Stimulated activated CD4-positive, alpha-beta T cell treated with anti-CD3 and anti-CD28 coated beads, Interleukin-4, amount 100 ng/mL, for 24 hours (primary cell): ENCODE results near the gene LGI4.
A peak's percentile ranks its signal among the peaks of the same experiment; 100 is the strongest.

ENCODE experiments used
- DNase-seq: peaks from one replicate; pipeline ENCODE4 v3.0.0-alpha.2; 2020

The LGI4 gene

DNA sequence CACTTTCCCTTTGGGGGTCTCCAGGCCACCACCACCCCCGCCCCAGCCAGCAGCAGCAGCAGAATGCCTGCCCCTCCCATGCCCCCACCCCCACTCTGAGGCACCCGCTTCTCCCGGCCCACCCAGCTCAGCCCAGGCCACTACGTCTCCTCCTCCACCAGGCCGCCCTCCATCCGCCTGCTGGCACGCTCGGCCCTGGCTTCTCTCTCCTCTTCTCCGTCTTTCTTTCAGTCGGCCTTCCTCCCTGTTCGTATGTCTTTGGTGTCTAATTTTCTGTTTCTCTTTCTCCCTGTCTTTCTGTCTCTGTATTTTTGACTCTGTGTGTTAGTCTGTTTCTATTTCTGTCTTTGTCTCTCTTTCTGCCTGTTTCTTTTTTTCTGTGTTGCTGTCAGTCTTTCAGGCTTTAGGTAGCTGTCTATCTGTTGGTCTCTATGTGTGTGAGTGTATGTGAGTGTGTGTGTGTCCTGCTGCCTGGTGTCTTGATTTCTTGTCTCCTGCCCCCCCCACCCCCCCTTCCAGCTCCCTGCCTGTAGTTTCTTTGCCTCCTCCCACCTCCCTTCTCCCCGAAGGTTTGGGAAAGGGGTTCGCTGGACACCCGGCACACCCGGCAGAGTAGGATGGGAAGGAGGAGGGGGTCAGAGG is at the start of gene LGI4:
Gene LGI4 (minus strand): TSS at position 459 of the 642 bp plus-strand sequence. CDS start 379 bp downstream, at position 80.
- DNase-seq: no peak

DNA sequence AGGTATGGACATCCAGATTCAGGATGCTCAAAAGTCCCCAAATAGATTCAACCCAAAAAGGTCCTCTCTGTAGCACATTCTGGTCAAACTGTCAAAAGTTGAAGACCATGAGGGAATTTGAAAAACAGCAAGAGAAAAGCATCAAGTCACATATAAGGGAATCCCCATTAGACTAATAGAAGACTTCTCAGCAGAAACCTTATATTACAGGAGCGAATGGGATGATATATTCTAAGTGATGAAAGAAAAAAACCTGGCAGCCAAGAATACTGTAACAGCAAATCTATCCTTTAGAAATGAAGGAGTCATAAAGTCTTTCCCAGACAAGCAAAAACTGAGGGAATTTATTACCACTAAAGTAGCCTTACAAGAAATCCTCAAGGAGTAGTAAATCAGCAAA is 49.4 kb upstream of the LGI4 start:
- no peak for DNase-seq

DNA sequence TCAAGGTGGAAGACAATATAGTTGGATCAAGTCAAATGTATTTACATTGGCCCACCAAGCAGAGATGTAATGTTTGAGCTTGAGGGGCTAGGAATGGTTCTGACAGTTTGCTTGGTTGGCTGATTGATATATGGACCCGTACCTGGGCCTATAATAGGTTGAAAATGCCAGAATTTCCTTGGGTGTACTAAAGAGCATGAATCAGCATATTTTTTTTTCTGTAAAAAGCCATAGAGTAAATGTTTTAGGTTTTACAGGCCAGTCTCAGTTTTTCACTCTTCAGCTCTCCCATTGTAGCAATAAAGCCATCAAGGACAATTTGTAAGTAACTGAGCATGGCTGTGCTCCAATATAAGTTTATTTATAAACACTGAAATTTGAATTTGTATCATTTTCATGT is 46.5 kb upstream of the LGI4 start:
- no peak for DNase-seq

DNA sequence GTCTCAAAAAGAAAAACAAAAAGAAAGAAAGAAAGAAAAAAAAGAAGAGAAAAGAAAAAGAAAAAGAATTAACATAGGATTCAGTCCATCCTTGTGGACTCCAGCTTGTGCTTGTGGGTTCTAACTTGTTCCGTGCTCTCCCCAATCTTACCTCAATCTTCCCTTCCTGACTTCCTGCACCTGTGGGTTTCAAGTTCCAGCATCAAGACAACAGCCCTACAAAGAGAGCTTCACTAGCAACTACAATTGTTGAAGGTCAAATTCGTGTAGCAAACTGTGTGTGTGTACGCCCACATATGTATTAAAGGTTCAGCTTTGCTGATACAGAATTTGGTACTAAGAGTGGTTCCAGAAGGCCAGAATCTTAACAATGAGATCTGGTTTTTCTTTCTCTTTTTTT is 45.0 kb upstream of the LGI4 start:
- DNase-seq: no peak

DNA sequence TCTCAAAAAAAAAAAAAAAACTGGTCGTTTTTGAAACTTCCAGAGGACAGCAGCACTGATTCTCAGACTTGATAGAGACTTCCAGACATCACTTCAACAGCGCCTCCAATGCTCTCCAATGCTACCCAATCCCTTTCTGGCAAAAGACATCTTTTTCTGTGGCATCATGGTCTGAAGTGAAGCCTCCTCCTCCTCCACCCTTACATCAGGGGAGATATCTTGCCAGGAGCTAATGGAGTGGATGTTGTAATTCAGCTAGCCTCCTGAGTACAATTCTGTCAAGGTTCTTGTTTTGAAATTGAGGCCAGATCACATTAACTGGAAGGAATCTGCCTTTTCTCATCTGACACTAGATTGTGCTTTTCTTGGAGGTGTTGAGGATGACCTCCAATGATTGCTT is 43.8 kb upstream of the LGI4 start:
- DNase-seq: no peak

DNA sequence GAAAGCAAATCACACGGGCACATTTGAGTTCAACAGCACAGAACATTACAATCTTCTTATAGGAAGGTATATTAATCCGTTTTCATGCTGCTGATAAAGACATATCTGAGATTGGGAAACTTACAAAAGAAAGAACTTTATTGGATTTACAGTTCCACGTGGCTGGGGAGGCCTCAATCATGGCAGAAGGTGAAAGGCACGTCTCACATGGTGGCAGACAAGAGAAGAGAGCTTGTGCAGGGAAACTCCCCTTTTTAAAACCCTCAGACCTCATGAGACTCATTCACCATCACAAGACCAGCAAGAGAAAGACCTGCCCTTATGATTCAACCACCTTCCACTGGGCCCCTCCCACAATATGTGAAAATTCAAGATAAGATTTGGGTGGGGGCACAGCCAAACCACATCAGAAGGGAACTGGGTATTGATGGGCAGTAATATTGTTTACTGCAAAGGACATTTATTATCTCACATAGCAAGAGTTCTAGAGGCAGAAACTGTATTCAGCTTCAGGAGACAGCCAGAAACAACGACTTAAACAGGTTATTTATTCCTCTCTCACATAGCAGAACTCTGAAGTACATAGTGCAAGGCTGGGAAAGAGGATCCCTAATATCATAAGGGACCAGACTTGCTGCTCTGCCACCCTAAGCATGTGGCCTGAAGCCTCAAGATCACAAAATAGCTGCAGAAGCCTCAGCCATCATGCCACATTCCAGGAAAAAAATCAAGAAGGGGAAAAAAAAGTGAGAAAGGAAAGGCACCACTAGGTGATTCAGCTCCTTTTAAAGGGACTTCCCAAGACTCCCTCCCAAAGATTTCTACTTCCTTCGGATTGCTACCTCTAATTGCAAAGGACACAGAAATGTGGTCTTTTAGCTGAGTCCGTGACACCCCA is 42.8 kb upstream of the LGI4 start:
- no peak for DNase-seq

DNA sequence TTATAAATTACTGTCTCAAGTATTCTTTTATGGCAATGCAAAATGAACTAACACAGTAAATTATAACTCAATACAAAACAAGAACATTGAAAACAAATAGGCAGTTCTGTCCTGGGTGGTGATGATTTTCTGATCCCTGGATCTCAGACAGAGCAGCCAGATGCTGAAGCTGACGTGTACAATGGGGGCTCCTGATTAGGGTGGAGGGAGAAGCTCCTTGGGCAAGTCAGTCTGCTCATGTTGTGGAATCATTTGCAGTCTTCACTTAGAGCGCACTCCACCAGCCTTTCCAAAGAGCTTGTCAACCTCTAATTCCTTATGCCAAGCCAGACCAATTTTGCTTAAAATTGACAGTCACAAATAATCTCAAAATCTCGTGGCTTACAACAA is 41.3 kb upstream of the LGI4 start:
- DNase-seq: no peak

DNA sequence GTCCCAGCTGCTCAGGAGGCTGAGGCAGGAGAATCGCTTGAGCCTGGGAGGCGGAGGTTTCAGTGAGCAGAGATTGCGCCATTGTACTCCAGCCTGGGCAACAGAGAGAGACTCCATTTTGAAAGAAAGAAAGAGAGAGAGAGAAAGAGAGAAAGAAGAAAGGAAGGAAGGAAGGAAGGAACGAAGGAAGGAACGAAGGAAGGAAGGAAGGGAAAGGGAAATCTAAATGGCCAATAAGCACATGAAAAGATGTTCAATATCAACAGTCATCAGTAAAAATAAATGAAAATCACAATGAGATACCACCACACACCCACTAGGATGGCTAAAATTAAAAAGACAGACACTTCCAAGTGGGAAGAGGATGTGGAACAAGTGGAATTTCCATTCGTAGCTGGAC is 39.4 kb upstream of the LGI4 start:
- DNase-seq: no peak

DNA sequence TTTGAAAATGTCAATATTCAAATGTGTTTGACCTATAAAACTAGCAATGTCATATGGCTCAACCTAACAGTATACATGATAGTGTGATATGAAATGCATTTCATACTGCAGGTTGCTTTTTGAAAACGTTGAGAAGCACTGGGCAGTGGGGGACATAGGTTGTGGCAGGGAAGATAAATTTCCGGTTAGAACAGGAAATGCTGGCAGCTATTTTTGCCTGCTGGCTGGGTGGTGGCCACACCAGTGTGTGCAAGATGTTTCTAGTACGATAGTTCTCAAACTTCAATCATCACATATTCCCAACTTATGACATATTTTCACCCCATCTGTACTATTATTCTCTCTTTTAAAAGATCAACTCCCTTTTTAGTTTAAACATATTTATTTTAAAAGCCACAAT is 36.9 kb upstream of the LGI4 start:
- no peak for DNase-seq

DNA sequence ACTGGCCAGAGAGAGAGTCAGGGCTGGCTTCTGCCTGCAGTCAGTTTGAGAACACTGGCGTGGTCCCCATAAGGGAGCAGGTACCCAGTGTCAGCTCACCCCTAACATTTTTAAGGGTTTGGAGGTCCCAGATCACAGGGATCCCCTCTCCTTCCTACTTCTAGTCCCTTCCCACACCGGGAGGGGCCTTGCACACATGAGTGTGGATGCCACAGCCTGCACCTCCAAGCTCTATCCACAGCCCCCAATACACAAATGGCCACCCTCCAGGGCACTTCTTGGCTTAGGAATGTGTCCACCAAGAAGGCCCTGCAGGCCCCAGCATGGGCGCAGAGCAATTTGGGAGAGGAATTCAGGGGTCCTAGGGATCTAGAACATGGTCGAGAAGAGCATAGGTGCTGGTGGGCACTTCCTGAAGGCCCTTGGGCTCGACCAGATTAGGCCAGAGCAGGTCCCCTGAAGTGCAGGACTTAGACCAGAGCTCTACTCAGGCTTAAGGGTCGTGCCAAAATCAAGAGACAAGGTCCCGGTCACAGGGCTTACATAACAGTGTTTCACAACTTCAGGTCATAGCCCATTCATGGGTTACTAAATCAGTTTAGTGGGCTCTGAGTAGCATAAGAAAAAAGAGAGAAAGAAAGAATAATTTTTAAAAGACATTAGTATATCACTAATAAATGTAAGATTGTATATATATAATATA is 35.7 kb upstream of the LGI4 start:
- DNase-seq: no peak

DNA sequence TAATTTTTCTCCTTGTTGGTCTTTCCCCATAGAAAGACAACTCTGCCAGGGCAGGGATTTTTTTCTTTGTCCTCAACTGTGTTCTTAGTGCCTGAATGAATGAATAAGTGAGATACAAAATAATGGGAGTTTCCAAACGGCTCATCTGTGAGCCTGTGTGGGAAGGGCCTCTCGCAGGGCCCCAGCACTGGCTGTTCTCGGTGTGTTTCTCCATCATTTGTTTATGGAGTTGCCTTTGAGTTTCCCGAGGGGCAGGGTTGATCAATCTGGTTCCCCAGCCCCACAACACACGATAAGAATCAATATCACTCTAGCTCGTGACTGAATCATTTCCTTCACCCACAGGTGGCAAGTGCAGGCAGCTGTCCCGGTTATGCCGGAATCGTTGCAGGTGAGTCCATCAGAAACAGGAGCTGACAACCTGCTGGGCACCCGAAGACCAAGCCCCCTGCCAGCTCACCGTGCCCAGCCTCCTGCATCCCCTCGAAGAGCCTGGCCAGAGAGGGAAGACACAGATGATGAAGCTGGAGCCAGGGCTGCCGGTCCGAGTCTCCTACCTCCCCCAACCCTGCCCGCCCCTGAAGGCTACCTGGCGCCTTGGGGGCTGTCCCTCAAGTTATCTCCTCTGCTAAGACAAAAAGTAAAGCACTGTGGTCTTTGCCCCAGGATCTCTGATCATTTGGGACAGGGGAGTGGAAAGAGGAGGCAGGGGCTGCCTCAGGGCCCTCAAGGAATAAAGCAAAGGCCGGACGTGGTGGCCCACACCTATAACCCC is 34.5 kb upstream of the LGI4 start:
- peak; percentile 39 for DNase-seq

DNA sequence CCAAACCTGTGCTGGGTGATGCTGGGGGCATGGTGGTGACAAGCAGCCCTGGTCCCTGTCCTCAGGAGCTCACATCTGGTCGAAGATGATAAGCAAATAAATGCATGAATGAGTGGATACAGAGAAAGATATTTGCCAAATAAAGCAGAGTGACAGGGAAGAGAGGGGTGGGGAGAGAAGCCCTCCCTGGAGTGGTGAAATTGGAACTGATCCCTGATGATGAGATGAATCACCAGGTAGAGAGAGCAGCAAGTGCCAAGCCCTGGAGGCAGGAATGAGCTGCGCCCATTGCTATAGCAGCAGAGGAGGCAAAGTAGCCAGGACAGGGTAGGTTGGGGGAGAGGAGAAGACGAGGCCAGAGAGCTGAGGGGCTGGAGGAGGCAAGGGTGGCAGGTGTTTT is 33.3 kb upstream of the LGI4 start:
- no peak for DNase-seq

DNA sequence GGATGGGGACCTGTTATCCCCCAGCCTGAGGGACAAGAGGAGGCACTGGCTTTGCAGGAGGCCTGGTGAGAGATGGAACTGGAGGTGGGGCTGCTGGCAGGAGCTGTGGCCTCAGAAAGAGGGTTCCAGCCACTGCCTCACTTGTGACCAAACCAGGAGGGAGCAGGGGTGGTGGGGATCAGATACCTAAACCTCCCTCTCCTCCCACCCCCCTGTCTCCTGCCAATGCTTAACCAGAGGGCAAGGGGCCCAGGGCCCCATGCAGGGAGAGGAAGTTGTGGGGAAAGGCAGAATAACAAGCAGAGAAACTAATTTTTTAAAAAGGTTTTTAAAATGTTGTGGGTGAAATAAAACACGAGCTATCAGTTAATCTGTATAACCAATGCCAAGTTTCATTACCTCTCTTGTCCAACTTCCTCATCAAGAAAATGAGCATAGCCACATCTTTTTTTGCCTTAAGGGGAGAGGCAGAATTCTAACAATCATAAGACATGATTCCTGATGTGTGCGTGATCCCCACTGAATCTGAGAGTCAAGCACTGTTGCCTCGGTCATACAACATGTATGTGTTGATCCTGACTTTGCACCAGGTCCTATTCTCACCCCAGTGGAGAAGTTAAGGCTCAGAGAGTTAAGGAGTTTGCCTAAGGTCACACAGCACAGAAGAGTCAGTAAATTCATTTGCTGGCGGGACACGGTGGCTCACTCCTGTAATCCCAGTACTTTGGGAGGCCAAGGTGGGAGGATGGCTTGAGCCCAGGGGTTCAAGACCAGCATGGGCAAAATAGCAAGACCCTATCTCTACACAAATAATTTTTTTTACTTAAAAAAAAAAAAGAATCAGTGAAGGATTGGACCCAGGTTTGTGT is 32.6 kb upstream of the LGI4 start:
- DNase-seq: no peak

DNA sequence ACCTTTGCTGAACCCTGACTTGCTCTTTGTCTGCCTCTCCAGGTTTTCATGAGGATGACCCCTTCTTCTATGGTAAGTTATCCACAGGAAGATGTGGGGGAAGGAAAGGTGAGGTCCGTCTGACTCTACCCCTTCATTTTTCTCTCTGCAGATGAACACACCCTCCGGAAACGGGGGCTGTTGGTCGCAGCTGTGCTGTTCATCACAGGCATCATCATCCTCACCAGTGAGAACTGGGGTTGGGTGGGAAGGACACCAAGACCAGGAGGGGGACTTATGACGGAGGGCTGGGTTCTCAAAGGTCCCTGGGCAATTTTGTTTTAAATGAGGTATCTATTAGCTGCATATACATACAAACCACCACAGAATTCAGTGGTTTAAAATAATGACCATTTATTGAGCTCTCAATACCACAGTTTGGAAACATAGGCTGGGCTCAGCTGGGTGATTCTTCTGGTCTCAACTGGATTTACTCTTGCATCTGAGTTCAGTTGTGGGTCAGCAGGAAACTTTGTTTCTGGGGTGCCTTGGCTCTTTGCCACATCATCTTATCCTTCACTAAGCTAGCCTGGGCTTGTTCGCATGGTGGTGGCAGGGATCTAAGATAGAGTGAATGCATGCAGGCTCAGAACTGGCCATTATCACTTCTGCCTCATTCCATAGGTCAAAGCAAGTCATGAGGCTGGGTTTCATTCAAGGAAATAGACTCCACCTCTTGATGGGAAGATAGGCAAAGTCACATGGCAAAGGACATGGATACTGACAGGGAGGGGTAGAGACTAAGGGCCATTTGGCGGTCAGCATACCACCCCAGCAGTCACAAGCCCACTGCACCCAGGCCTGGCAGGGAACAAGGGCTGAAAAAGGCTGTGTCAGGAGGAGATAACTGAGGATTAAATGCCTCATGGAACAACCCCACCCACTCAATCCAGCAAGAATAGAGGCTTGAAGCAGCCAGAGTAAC is 31.5 kb upstream of the LGI4 start:
- no peak for DNase-seq

DNA sequence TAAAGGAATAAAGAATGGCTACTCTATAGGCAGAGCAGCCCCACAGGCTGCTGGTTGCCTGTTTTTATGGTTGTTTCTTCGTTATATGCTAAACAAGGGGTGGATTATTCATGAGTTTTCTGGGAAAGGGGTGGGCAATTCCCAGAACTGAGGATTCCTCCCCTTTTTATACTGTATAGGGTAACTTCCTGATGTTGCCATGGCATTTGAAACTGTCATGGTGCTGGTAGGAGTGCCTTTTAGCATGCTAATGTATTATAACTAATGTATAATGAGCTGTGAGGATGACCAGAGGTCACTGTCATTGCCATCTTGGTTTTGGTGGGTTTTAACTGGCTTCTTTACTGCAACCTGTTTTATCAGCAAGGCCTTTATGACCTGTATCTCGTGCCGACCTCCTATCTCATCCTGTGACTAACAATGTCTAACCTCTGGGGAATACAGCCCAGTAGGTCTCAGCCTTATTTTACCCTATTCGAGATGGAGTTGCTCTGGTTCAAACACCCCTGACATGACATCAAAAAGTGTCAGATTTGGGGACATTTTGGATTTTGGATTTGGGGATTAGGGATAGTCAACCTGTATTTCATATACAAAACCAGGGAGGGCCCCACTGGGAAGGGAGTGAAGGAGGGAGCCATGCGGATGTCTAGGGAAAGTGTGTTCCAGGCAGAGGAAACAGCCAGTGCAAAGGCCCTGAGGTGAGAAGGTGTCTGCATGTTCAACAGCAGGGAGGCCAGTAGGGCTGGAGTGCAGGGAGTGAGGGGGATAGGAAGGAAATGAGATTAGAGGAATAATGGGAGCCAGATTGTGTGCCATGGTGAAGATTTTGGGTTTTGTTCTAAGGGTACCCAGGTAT is 30.6 kb upstream of the LGI4 start:
- DNase-seq: no peak

DNA sequence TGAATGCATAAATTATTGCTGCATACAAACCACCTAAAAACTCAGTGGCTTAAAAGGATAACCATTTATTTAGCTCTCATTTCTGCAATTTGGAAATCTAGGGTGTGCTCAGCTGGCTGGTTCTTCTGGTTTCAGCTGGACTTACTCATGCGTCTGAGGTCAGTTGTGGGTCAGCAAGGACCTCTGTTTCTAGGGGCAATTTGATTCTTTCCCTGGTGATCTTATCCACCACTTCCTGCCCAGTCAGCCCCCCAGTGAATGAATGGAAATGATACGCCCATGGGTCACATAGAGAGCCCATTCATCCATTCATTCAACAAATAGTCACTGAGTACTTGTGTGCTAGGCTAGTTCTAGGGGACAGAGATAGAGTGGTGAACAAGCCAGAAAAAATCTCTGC is 29.6 kb upstream of the LGI4 start:
- DNase-seq: no peak

DNA sequence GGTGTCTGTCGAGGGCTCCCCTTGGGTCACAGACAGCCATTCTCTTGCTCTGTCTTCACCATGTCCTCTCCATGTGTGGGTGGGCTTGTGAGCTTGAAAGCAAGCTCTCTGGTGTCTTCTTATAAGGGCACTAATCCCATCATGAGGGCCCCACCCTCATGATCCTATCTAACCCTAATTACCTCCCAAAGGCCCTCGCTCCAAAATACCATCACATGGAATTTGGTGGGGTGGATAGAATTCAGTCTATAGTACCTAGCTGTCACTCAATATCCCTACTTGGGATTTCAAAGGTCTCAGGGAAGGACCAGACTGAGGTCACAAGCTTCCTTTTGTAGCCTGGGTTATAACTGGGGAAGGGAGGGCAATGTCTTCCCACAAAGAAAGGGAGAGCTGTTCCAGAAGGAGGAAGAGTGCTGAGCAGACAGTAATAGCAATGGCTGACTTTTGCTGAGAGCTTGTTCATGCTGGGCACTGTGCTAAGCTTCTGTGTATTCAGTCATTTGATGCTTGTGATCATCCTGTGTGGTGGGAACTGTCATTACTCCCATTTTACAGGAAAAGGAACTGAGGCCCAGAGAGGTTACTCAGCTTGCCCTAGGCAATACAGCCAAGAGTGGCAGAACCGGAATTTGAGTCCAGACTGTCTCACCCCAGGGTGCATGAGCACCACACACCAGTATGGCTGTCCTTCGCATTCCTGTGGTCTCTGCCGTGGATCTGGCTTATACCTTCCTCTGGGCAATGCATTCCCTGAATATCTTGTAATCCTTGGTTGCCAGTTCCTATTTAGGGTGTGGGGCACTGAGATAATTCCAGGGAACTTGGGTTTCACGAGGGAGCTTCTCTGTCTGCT is 27.8 kb upstream of the LGI4 start:
- no peak for DNase-seq

DNA sequence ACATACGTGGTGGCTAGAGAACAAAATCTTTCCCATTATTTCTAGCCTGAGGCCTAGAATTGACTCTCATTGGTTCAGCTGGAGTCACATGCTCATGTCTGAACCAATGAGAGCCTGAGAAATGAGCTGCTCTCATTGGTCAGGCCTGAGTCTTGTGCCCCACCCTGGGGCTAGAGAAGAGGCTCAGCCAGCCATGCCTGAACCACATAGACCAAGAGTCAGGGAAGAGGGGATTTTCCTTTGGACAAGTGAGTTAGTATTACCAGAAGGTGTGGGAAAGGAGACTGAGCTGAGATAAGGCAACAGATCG is 26.5 kb upstream of the LGI4 start:
- DNase-seq: no peak
